Duodenal mucosa (tissue), 2 donors: ENCODE data around the gene OTOG.

Experiments
- H3K27ac ChIP-seq: one replicate; pipeline ENCODE4 v1.7.0; 2013; ENCODE audit warnings: low read depth, low read length
- H3K27me3 ChIP-seq, 2 donors: one replicate each; pipeline ENCODE4 v1.7.0; 2013; ENCODE audit warnings: low read length in 2 of 2, control low read depth in 1 of 2; ENCODE audit not compliant: insufficient read depth in 2 of 2, control insufficient read depth in 1 of 2
- H3K36me3 ChIP-seq, 2 donors: one replicate each; pipeline ENCODE4 v1.7.0; 2013; ENCODE audit warnings: low read length in 2 of 2, control low read depth in 1 of 2; ENCODE audit not compliant: insufficient read depth in 2 of 2, control insufficient read depth in 1 of 2
- H3K4me1 ChIP-seq, 2 donors: one replicate each; pipeline ENCODE4 v1.7.0; 2013; ENCODE audit warnings: low read length in 2 of 2, control low read depth in 1 of 2; ENCODE audit not compliant: insufficient read depth in 2 of 2, control insufficient read depth in 1 of 2
- H3K4me3 ChIP-seq, 2 donors: one replicate each; pipeline ENCODE4 v1.7.0; 2013; ENCODE audit warnings: low read length in 2 of 2, low read depth in 1 of 2
- H3K9ac ChIP-seq, 2 donors: one replicate each; pipeline ENCODE4 v1.7.0; 2013; ENCODE audit warnings: low read length in 2 of 2, low read depth in 1 of 2
- H3K9me3 ChIP-seq, 2 donors: one replicate each; pipeline ENCODE4 v1.7.0; 2013; ENCODE audit warnings: low read length in 2 of 2, control low read depth in 1 of 2; ENCODE audit not compliant: control insufficient read depth in 1 of 2

Gene OTOG

DNA sequence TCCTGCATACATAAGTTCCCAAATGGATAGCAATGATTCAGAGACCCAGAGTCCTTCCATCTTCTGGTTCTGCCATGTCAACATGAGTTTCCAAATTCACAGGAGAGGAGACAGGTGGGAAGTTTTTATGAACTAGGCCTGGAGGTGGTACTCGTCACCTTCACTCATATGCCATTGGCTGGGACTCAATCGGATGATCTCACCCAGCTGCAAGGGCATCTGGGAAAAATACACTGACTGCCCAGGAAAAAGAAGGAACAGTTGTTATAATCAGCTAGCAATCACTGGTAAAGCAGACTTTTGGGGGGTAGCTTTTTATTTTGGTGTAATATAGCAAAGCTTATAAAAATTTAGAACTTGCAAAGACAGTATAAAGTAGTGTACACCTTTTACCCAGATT is 83.9 kb downstream of the OTOG start:
- H3K9me3 ChIP-seq, result no peaks in the 10 kb centered on the region
- no peaks in the 10 kb centered on the region for H3K36me3 ChIP-seq
- no peak overlapping the region for H3K9ac ChIP-seq
- H3K27ac ChIP-seq, result no peak overlapping the region
- peaks cover 0 to 8% of the 10 kb centered on the region in 2 donors for H3K27me3 ChIP-seq
- no peak overlapping the region for H3K4me3 ChIP-seq
- no peaks in the 10 kb centered on the region for H3K4me1 ChIP-seq

DNA sequence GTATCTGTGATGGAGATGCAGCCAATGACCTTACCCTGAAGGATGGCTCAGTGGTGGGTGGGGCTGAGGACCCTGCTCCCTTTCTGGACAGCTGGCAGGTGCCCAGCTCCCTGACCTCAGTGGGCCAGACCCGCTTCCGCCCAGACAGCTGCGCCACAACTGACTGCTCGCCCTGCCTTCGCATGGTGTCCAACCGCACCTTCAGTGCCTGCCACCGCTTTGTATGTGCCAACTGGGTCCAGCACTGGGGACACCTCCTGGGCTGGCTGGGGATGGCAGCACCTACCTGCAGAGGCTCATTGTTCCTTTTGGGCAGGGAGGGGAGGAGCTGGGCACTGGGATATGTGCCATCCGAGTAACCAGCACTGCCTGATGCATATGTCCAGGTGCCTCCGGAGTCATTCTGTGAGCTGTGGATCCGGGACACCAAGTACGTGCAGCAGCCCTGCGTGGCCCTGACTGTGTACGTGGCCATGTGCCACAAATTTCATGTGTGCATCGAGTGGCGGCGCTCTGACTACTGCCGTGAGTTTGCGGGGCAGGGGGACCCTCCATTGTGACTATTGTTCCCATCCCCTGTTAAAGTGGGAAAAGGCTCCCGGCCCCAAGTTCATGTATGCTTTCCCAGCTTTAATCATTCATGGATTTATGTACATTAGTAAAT is 84.8 kb downstream of the OTOG start:
- H3K27me3 ChIP-seq, result peaks cover 0 to 8% of the 10 kb centered on the region in 2 donors
- no peak overlapping the region for H3K9ac ChIP-seq
- no peak overlapping the region for H3K27ac ChIP-seq
- H3K9me3 ChIP-seq, result no peaks in the 10 kb centered on the region
- no peaks in the 10 kb centered on the region for H3K4me1 ChIP-seq
- H3K4me3 ChIP-seq, result no peak overlapping the region
- H3K36me3 ChIP-seq, result no peaks in the 10 kb centered on the region

DNA sequence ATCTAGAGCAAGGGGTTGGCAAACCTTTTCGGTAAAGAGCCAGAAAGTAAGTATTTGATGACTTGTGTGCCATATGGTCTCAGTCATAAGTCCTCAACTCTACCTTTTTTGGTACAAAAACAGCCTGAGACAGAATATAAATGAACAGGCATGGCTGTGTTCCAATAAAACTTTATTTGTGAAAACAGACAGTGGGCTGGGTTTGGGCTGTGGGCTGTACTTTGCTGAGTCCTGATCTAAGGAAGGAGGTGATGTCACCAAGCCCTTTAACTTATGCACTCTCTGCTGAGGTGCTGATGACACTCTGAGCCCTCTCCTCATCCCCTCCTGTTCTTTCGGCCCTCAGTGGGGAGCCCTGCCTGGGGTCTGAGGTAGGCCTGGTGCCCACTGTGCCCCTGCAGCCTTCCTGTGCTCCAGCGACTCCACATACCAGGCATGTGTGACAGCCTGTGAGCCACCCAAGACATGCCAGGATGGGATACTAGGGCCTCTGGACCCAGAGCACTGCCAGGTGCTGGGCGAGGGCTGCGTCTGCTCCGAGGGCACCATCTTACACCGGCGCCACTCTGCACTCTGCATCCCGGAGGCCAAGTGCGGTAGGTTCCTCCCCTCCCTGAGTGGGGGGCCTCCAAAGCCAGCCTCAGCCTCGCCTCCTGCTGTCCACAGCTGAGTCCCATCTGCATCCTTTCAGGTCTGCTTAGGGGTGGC is 86.4 kb downstream of the OTOG start:
- Histone ChIP-seq H3K36me3 (no peaks in the 10 kb centered on the region), H3K9ac (no peak overlapping the region), H3K27ac (no peak overlapping the region), H3K27me3 (peaks cover 0 to 8% of the 10 kb centered on the region in 2 donors), H3K9me3 (no peaks in the 10 kb centered on the region), H3K4me3 (no peak overlapping the region), H3K4me1 (no peaks in the 10 kb centered on the region)

DNA sequence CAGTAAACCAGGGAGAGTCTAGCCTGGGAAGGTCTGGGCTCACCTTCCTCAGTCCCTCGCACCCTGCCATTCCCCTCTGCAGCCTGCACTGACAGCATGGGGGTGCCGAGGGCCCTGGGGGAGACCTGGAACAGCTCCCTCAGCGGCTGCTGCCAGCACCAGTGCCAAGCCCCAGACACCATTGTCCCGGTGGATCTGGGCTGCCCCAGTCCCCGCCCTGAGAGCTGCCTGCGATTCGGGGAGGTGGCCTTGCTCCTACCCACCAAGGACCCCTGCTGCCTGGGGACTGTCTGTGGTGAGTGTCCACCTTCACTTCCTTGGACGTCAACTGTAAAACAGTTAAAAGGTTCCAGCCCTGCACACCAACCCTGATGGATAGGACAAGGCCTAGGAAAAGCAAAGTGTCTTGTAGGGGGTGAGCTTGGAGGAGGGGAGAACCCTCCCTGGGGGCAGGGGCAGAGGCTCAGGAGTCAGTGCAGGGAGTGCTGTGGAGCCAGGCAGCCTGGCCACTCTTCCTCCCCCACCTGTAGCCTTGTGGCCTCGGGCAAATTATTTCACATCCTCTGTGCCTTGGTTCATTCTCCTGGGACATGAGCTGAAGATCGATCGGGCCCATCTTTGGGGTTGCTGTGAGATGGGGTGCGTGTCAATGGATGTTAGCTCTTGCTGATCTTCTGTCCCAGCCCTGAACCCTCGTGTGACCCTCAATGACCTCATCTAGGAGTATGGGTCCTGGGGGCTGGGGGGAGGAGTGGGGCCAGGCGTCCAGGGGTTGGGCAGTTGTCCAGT is 87.1 kb downstream of the OTOG start:
- H3K9ac ChIP-seq, result no peak overlapping the region
- H3K9me3 ChIP-seq, result no peaks in the 10 kb centered on the region
- H3K36me3 ChIP-seq, result no peaks in the 10 kb centered on the region
- H3K4me1 ChIP-seq, result no peaks in the 10 kb centered on the region
- peaks cover 0 to 2% of the 10 kb centered on the region in 2 donors for H3K27me3 ChIP-seq
- no peak overlapping the region for H3K4me3 ChIP-seq
- no peak overlapping the region for H3K27ac ChIP-seq

DNA sequence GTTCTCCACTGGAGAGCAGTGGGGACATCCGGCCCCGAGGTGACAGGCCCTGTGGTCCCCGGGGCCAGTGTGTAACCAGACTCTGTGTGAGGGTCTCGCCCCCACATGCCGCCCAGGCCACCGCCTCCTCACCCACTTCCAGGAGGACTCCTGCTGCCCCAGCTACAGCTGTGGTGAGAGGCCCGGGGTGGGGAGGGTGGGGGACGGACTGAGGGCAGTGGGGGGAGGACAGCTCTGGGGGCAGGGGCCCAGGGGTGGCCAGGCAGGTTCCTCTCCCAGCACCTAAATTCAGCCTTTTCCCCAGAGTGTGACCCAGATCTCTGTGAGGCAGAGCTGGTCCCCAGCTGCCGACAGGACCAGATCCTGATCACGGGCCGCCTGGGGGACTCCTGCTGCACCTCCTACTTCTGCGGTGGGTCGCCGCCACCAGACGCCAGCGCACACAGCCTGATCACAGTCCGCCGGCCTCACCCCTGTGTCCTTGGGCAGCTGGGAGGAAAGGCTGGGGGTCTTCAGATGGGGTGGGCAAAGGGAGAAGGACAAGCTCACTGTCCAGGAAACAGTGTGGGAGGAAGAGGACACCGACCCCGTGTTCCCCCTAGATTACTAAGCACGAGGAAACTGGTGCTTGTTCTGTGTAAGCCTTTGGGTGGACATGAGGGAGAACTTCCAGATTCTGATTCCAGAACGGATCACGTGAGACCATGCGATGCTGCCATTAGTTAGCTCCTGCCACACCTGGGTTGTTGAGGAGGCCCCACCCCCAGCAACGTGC is 87.9 kb downstream of the OTOG start:
- no peaks in the 10 kb centered on the region for H3K4me1 ChIP-seq
- no peaks in the 10 kb centered on the region for H3K27me3 ChIP-seq
- no peak overlapping the region for H3K27ac ChIP-seq
- no peak overlapping the region for H3K9ac ChIP-seq
- H3K36me3 ChIP-seq, result no peaks in the 10 kb centered on the region
- H3K9me3 ChIP-seq, result no peaks in the 10 kb centered on the region
- H3K4me3 ChIP-seq, result no peak overlapping the region

DNA sequence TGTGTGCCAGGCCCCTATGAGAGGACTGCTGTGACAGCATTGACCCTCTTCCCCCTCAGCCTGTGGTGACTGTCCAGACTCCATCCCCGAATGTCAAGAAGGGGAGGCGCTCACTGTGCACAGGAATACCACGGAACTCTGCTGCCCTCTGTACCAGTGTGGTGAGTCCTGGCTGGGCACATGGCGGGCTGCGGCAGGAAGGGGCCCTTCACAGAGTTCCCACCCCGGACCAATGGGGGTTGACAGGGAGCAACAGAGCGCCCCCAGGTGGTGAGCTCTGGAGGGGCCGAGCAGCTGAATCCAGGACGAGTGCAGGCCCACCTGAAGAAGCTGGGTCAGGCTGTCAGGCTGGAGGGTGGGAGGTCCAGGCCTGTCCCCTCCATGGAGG is 88.5 kb downstream of the OTOG start:
- Histone ChIP-seq H3K4me3 (no peak overlapping the region), H3K9me3 (no peaks in the 10 kb centered on the region), H3K9ac (no peak overlapping the region), H3K27me3 (no peaks in the 10 kb centered on the region), H3K4me1 (no peaks in the 10 kb centered on the region), H3K36me3 (no peaks in the 10 kb centered on the region), H3K27ac (no peak overlapping the region)

DNA sequence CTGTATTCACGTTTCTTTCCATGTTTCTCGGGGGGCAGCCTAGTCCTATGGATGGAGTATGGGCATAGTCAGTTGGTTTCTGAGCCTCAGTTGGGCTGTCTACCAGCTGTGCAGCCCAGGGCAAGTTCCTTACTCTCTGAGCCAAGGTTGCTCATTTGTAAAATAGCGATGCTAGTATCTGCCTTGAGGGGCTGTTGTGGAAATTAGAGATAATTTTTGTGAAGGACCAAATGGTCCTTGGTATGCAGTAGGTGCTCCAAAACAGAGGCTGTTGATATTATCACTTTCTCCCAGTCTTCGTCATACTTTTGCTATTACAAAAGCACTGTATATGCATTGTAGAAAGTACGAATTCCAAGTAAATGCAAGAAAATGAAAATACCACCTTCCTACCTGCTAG is 89.7 kb downstream of the OTOG start:
- Histone ChIP-seq H3K4me1 (no peaks in the 10 kb centered on the region), H3K9me3 (no peaks in the 10 kb centered on the region), H3K27me3 (no peaks in the 10 kb centered on the region), H3K9ac (no peak overlapping the region), H3K27ac (no peak overlapping the region), H3K4me3 (no peak overlapping the region), H3K36me3 (no peaks in the 10 kb centered on the region)

DNA sequence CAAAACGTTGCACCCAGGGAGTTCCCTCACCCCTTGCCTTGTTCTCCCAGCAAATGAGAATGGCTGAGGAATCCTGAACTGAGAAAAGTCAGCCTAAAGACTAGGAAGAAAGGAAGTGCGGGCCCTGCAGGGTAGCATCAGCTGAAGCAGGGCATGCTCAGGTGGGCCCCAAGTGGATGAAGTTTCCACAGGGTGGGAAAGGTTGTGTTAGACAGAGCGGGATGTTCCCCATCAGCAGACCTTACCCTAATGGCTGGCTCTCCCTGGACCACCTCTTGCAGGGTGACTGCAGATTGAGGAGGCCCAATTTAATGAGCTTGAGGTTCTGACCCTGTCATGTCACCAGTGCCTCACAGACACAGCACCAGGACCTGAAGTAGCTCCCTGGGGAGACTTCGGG is 90.8 kb downstream of the OTOG start:
- no peak overlapping the region for H3K4me3 ChIP-seq
- H3K36me3 ChIP-seq, result no peaks in the 10 kb centered on the region
- H3K9ac ChIP-seq, result no peak overlapping the region
- H3K27me3 ChIP-seq, result no peaks in the 10 kb centered on the region
- H3K9me3 ChIP-seq, result no peaks in the 10 kb centered on the region
- no peak overlapping the region for H3K27ac ChIP-seq
- H3K4me1 ChIP-seq, result no peaks in the 10 kb centered on the region

DNA sequence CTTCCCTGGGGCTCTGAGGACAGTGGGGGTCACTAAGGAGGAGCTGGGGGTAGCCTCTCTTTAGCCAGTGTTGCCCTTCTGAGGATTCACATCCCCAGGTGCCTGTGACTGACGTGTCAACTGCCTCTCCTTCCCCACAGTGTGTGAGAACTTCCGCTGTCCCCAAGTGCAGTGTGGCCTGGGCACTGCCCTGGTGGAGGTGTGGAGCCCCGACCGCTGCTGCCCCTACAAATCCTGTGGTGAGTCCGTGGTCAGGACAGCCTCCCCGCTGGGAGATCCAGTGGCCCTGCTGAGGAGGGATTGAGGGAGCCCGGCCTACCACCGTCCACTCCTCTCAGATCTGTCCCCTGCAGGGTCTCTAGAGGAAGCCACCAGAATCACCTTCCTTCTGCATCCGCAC is 91.3 kb downstream of the OTOG start:
- H3K9me3 ChIP-seq, result no peaks in the 10 kb centered on the region
- H3K36me3 ChIP-seq, result no peaks in the 10 kb centered on the region
- H3K9ac ChIP-seq, result no peak overlapping the region

DNA sequence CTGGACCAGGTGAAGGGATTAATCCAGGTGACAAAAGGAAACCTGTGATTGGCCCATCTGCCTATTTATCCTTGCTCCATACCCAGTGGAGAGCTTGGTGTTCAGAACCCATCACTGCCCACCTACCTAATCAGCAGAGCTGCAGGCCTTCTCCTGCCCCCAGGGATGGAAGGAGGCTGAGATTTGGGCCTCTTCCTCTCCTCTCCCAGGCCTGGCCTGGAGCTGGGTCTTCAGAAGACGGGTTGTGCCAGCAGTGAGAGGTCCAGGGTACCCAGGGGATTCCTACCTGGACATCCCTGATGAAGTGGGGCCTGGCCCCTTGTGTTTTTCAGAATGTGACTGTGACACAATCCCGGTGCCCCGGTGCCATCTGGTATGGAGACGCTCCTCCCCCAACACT is 92.0 kb downstream of the OTOG start:
- Histone ChIP-seq H3K36me3 (no peaks in the 10 kb centered on the region), H3K27ac (no peak overlapping the region)

More for the DNA sequence above, 91.3 kb downstream of the OTOG start:
- Histone ChIP-seq H3K27me3 (no peaks in the 10 kb centered on the region), H3K4me1 (no peaks in the 10 kb centered on the region), H3K4me3 (no peak overlapping the region), H3K27ac (no peak overlapping the region)

More for the DNA sequence above, 92.0 kb downstream of the OTOG start:
- Histone ChIP-seq H3K4me1 (no peaks in the 10 kb centered on the region), H3K9me3 (no peaks in the 10 kb centered on the region), H3K4me3 (no peak overlapping the region), H3K9ac (no peak overlapping the region), H3K27me3 (no peaks in the 10 kb centered on the region)
